Activated CD4-positive, alpha-beta T cell treated with anti-CD3 and anti-CD28 coated beads for 36 hours (primary cell): ENCODE measurements around the gene GALNT13. TPM values are rescaled to one million over a fixed set of nuclear protein-coding genes. Genes with fewer than 3 reads are reported as not detected.

Experiments used
- ATAC-seq: fragments of 200-7000 bp; cut with Tn5 transposase; one replicate; pipeline ENCODE4 v1.10.0; 2021; ENCODE audit warnings: mild to moderate bottlenecking, moderate library complexity
- CTCF ChIA-PET: fragments of 350-600 bp; sonication (Branson Sonifier 250); formaldehyde crosslinking; loops from one replicate; lab custom pipeline; 2021; ENCODE audit warnings: antibody characterized with exemption; lab: Charles Lee
- POLR2A ChIA-PET: fragments of 350-600 bp; sonication (Branson Sonifier 250); formaldehyde crosslinking; loops from one replicate; lab custom pipeline; 2021; ENCODE audit warnings: antibody characterized with exemption, inconsistent platforms; lab: Charles Lee
- DNase-seq: peaks from one replicate; pipeline ENCODE4 v3.0.0-alpha.2; 2020
- H3K27ac Mint-ChIP-seq: one replicate; pipeline ENCODE4 v1.8.0; 2021; ENCODE audit warnings: mixed read lengths
- H3K27me3 Mint-ChIP-seq: one replicate; pipeline ENCODE4 v1.8.0; 2021; ENCODE audit warnings: mixed read lengths
- H3K36me3 Mint-ChIP-seq: one replicate; pipeline ENCODE4 v1.8.0; 2021; ENCODE audit warnings: low read depth, mixed read lengths
- H3K4me1 Mint-ChIP-seq: one replicate; pipeline ENCODE4 v1.8.0; 2021; ENCODE audit warnings: mixed read lengths
- H3K4me3 Mint-ChIP-seq: one replicate; pipeline ENCODE4 v1.8.0; 2021; ENCODE audit warnings: mild to moderate bottlenecking, moderate library complexity, mixed read lengths
- H3K9me3 Mint-ChIP-seq: one replicate; pipeline ENCODE4 v1.8.0; 2021; ENCODE audit warnings: low read depth, mixed read lengths
- intact Hi-C, 2 experiments: fragments of 100-400 bp; cut with DNase I in 1 of 2; cut with micrococcal nuclease in 1 of 2; formaldehyde crosslinking; loops; one replicate each; pipeline versions ENCODE4 v1.14.2 to v1.15.1; 2022 to 2024; cut with DNase I, micrococcal nuclease
- total RNA-seq, 2 experiments: library from RNA; stranded (reverse); gene quantifications; one replicate each; pipeline ENCODE4 v1.2.3, GENCODE V29; 2021

The GALNT13 gene
- total RNA-seq, 2 experiments from 2014 or later, result not detected

DNA sequence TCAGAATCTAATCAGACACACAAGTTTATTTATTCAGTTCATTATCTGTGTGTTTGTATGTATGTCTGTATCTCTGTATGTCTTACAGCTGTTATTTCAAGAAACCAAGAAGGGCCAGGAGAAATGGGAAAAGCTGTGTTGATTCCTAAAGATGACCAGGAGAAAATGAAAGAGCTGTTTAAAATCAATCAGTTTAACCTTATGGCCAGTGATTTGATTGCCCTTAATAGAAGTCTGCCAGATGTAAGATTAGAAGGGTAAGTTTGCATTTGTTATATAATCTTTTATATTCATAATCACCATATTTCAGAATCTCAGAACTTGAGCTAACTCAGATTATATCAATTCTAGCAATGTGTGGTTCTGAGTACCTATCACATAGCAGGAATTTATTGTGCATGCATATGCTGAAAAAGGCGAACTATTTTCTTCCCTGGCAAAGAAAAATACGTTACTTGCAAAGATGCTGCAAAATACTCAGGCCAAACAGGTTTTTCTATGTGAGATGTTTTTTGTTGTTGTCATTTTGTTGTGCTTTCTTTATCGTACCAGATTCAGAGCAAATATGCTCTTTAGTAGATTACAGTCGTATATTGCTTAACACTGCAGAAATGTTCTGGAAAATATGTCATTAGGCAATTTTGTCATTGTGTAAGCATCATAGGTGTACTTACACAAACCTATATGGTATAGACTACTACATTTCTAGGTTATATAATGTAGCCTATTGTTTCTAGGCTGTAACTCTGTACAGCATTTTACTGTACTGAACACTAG, 268.7 kb downstream of the GALNT13 start:
- ChIA-PET CTCF (no interaction called here), POLR2A (no interaction called here)
- Mint-ChIP-seq H3K9me3 (no peaks in the 10 kb centered on the region), H3K4me1 (no peaks in the 10 kb centered on the region), H3K4me3 (no peak overlapping the region), H3K27ac (no peak overlapping the region), H3K36me3 (no peaks in the 10 kb centered on the region), H3K27me3 (no peaks in the 10 kb centered on the region)
- no peak for ATAC-seq
- intact Hi-C loops, result loop anchor here in 1 of 2 experiments (5.0 kb wide), 1 partner anchor 1272 kb away; no protein-coding TSS in a partner anchor
- DNase-seq, result no peak

DNA sequence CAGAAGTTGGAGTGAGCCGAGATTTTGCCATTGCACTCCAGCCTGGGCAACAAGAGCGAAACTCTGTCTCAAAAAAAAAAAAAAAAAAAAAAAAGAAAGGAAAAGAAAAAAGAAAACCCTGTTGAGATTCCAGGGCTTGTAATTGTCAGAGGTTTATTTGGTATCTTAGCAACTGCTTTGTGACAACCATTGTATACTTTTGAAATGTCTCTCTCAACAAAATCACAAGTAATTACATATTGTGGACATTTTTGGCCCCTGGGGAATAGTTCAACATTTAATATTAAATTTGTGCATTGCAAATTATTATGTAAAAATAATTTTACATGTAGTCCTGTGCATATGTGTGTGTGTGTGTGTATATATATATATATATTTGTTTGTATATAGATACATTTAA, 270.8 kb downstream of the GALNT13 start:
- CTCF ChIA-PET, result no interaction called here
- H3K4me3 Mint-ChIP-seq, result no peak overlapping the region
- H3K9me3 Mint-ChIP-seq, result peaks cover 1% of the 10 kb centered on the region
- POLR2A ChIA-PET, result no interaction called here
- DNase-seq, result no peak
- H3K36me3 Mint-ChIP-seq, result no peaks in the 10 kb centered on the region
- intact Hi-C loops, result loop anchor here in 1 of 2 experiments (5.0 kb wide), 1 partner anchor 1270 kb away; no protein-coding TSS in a partner anchor
- H3K27me3 Mint-ChIP-seq, result no peaks in the 10 kb centered on the region
- H3K27ac Mint-ChIP-seq, result no peak overlapping the region
- ATAC-seq, result no peak
- H3K4me1 Mint-ChIP-seq, result no peaks in the 10 kb centered on the region

DNA sequence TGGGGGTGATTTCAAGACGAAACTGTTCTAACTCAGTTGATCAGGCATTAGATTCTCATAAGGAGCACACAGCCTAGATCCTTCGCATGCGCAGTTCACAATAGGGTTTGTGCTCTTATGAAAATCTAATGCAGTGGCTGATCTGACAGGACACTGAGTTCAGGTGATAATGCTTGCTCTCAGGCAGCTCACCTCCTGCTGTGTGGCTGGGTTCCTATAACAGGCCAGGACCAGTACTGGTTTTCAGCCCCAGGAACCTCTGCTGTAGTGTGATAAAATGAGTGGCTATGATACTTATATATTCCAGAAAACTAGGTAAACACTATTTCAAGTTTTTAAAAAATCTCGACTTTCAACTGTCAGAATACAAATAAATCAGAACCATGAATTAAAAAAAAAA, 271.4 kb downstream of the GALNT13 start:
- no peak overlapping the region for H3K4me3 Mint-ChIP-seq
- H3K4me1 Mint-ChIP-seq, result no peaks in the 10 kb centered on the region
- no peaks in the 10 kb centered on the region for H3K36me3 Mint-ChIP-seq
- peaks cover 1% of the 10 kb centered on the region for H3K9me3 Mint-ChIP-seq
- ChIA-PET POLR2A (no interaction called here), CTCF (interaction anchor here (0.6 kb wide), 1 partner anchor 88 kb away, joined by 3 read pairs; no protein-coding TSS in a partner anchor)
- H3K27ac Mint-ChIP-seq, result no peak overlapping the region
- intact Hi-C loops, result loop anchor here in 1 of 2 experiments (5.0 kb wide), 1 partner anchor 1269 kb away; no protein-coding TSS in a partner anchor
- ATAC-seq, result no peak
- no peaks in the 10 kb centered on the region for H3K27me3 Mint-ChIP-seq
- no peak for DNase-seq

DNA sequence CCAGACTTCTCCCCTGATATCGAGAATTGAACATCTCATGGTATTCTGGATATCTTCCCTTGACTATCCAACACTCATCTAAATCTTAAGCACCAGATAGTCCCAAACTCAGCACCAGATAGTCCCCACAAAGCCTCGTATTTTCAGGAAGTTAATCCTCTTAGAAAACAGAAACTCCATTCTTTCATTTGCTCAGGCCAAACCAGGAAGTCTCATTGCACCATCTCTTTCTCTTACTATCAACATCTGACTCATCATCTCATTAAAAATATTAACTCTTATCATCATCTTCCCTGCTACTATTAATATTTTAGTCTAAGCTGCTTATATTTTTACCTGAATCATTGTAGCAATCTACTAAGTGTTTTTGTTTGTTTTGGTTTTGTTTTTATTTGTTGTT, 286.4 kb downstream of the GALNT13 start:
- intact Hi-C loops, result no loop called here
- Mint-ChIP-seq H3K9me3 (peaks cover 4% of the 10 kb centered on the region), H3K36me3 (no peaks in the 10 kb centered on the region), H3K4me1 (no peaks in the 10 kb centered on the region), H3K4me3 (no peak overlapping the region), H3K27me3 (no peaks in the 10 kb centered on the region), H3K27ac (no peak overlapping the region)
- ChIA-PET CTCF (no interaction called here), POLR2A (no interaction called here)
- DNase-seq (no peak), ATAC-seq (no peak)

DNA sequence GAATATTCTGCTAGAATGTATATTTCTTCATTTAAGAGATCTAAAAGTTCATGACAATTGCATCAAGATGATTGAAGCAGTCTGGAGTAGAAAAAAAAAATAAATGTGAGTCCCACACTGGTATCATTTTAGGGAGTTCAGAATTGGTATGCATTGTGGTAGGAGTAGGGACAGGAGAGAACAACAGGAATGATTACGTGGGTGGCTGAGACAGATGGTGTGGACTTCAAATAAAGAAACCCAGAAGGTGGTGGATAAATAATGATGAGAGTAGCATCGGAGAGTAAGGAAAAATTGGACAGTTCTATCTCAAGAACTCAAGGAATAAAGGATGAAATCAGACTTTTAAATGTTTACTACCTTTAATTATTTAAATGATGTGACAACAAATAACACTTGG, 289.6 kb downstream of the GALNT13 start:
- no peak overlapping the region for H3K4me3 Mint-ChIP-seq
- H3K36me3 Mint-ChIP-seq, result no peaks in the 10 kb centered on the region
- H3K4me1 Mint-ChIP-seq, result no peaks in the 10 kb centered on the region
- ATAC-seq (no peak), DNase-seq (no peak)
- no peak overlapping the region for H3K27ac Mint-ChIP-seq
- CTCF ChIA-PET, result no interaction called here
- peaks cover 7% of the 10 kb centered on the region for H3K9me3 Mint-ChIP-seq
- POLR2A ChIA-PET, result no interaction called here
- H3K27me3 Mint-ChIP-seq, result no peaks in the 10 kb centered on the region
- intact Hi-C loops, result no loop called here

DNA sequence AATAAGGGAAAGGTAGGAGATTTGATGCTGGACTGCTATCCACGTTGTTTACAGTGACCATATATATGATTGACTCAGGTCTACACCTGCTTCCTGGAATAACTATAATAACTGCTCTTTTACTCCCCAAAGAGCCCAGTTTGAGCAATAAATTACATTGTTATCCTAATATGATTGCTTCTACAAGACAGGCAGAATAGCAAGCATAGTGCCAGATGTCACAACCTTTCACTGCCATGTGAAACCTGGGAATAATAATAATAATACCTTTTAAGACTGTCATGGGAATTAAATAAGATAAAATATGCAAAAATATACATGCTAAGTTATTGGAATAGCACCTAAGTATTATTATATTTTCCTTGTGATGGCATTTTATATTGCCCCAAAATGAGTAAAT, 298.7 kb downstream of the GALNT13 start:
- intact Hi-C loops, result no loop called here
- Mint-ChIP-seq H3K27me3 (no peaks in the 10 kb centered on the region), H3K36me3 (no peaks in the 10 kb centered on the region), H3K4me1 (no peaks in the 10 kb centered on the region), H3K4me3 (no peak overlapping the region), H3K27ac (no peak overlapping the region), H3K9me3 (peaks cover 6% of the 10 kb centered on the region)
- POLR2A ChIA-PET, result no interaction called here
- ATAC-seq (no peak), DNase-seq (no peak)
- CTCF ChIA-PET, result no interaction called here

DNA sequence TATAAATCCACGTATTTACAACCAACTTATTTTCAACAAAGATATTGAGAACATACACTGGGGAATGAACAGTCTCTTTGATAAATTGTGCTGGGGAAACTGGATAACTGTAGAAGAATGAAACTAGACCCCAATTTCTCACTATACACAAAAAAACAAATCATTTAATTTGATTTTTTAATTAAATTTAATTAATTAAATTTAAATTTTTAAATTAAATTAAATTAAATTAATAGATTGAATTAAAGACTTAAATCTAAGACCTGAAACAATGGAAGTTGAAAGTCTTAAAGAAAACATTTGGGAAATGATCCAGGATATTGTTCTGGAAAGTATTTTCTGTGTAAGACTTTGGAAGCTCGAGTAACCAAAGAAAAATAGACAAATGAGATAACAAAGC, 301.4 kb downstream of the GALNT13 start:
- no peaks in the 10 kb centered on the region for H3K4me1 Mint-ChIP-seq

DNA sequence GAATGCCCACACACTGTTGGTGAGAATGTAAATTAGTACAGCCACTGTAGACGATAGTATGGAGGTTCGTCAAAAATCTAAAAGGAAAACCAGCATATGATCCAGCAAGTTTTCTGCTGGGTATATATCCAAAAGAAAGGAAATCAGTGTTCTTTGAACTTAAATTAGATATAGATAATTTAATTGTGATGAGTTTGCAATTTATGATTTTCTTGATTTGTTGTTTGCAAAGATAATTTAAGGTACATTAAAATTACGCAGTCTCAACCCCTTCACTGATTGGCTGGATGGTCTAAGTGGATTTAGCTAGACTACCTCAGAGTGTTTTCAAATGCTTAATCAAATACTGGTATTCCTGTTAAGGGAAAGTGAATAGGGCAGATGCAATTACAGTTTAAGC, 302.2 kb downstream of the GALNT13 start:
- no peak for DNase-seq
- intact Hi-C loops, result no loop called here
- ATAC-seq, result no peak
- Mint-ChIP-seq H3K27me3 (no peaks in the 10 kb centered on the region), H3K4me3 (no peak overlapping the region), H3K9me3 (peaks cover 3% of the 10 kb centered on the region), H3K36me3 (no peaks in the 10 kb centered on the region), H3K4me1 (no peaks in the 10 kb centered on the region), H3K27ac (no peak overlapping the region)
- POLR2A ChIA-PET, result no interaction called here
- CTCF ChIA-PET, result no interaction called here

More for the DNA sequence above, 301.4 kb downstream of the GALNT13 start:
- no peak for DNase-seq
- no peaks in the 10 kb centered on the region for H3K27me3 Mint-ChIP-seq
- POLR2A ChIA-PET, result no interaction called here
- H3K9me3 Mint-ChIP-seq, result peaks cover 4% of the 10 kb centered on the region
- no peaks in the 10 kb centered on the region for H3K36me3 Mint-ChIP-seq
- intact Hi-C loops, result no loop called here
- no peak overlapping the region for H3K4me3 Mint-ChIP-seq
- no peak overlapping the region for H3K27ac Mint-ChIP-seq
- CTCF ChIA-PET, result no interaction called here
- no peak for ATAC-seq

DNA sequence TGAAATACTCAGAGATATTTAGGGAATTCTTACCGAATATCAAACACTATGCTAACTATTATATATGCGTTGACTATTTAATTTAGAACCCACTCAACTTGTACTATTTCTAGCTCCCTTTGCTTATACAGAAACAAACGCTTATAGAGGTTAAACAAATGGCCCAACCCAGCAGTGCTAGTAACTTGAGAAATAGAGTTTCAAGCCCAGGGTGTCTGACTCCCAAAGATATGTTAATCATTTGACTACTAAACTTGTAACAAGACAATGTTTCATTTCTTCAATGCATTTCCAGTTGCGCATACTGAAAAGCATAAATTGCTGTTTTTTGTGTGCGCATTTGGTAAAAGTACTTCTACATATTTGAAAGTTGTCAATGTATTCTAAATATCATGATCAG, 310.3 kb downstream of the GALNT13 start:
- peaks cover 9% of the 10 kb centered on the region for H3K9me3 Mint-ChIP-seq
- no peak overlapping the region for H3K27ac Mint-ChIP-seq
- ATAC-seq (no peak), DNase-seq (no peak)
- H3K4me3 Mint-ChIP-seq, result no peak overlapping the region
- H3K27me3 Mint-ChIP-seq, result no peaks in the 10 kb centered on the region
- H3K36me3 Mint-ChIP-seq, result no peaks in the 10 kb centered on the region
- POLR2A ChIA-PET, result no interaction called here
- intact Hi-C loops, result no loop called here
- no peaks in the 10 kb centered on the region for H3K4me1 Mint-ChIP-seq
- CTCF ChIA-PET, result no interaction called here

DNA sequence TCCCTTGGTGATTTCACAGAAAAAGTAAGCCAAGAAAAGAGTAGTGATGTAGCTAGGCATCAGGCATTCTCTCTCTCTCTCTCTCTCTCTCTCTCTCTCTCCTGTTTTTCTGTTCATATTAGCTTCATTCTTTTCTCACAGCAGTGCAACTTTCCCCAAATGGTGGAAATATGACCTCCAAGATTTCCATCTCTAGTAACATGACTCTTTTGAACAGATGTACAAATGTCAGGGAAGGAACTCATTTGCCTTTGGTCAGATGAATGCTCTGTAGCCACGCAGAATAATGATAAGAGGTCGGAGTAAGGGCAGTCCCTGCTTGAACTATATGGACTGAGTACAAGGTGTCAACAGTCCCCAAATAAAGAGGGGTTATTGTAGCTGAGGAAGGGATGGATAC, 316.2 kb downstream of the GALNT13 start:
- H3K4me1 Mint-ChIP-seq, result no peaks in the 10 kb centered on the region
- CTCF ChIA-PET, result no interaction called here
- no peaks in the 10 kb centered on the region for H3K27me3 Mint-ChIP-seq
- POLR2A ChIA-PET, result no interaction called here
- intact Hi-C loops, result no loop called here
- H3K9me3 Mint-ChIP-seq, result peaks cover 10% of the 10 kb centered on the region
- DNase-seq (no peak), ATAC-seq (no peak)
- H3K27ac Mint-ChIP-seq, result no peak overlapping the region
- H3K36me3 Mint-ChIP-seq, result no peaks in the 10 kb centered on the region
- H3K4me3 Mint-ChIP-seq, result no peak overlapping the region

DNA sequence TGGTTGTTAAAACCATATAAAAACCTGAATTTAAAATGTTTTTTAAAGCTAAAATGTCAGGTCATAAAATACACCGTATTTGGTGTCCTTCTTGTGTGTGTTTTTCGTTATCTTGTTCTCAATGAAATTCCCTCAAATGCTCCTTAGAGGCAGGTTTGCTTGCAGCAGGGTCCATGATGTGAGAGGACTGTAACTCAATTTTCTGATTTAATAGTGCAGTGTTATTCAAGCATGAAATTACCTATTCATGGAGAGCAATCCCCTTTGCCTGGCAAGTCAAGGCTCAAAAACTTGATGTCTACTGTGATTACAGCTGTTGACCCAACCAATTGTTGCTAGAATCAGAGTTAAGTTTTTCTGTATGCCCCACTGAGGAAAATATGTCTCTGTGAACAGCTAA, 318.2 kb downstream of the GALNT13 start:
- Mint-ChIP-seq H3K4me3 (no peak overlapping the region), H3K4me1 (no peaks in the 10 kb centered on the region), H3K27ac (no peak overlapping the region), H3K9me3 (peaks cover 12% of the 10 kb centered on the region), H3K36me3 (no peaks in the 10 kb centered on the region), H3K27me3 (no peaks in the 10 kb centered on the region)
- DNase-seq, result no peak
- ChIA-PET CTCF (no interaction called here), POLR2A (no interaction called here)
- no peak for ATAC-seq
- intact Hi-C loops, result no loop called here

DNA sequence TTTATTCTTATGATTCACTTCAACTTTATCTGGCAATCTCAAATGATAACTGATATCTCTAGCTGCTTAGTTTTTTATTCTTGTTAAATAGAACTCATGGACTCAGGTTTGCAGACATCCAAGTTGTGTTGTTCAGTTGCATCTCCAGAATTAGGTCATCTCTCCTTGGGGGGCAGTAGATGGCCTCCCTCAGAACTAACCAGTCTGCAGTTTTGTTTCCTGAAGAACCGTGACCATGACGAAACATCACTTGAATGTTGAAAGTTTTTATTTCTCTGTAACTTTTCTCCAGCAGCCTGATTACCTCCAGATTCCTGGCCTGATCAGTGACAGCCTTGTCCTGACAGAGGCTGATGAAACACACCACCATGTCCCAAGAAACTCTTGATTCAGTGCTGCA, 321.5 kb downstream of the GALNT13 start:
- POLR2A ChIA-PET, result no interaction called here
- CTCF ChIA-PET, result no interaction called here
- Mint-ChIP-seq H3K9me3 (peaks cover 6% of the 10 kb centered on the region), H3K27ac (no peak overlapping the region), H3K27me3 (no peaks in the 10 kb centered on the region), H3K36me3 (no peaks in the 10 kb centered on the region), H3K4me3 (no peak overlapping the region), H3K4me1 (no peaks in the 10 kb centered on the region)
- DNase-seq (no peak), ATAC-seq (no peak)
- intact Hi-C loops, result no loop called here
